MM.1S (cell line): ENCODE measurements around the gene SHISA9.

ENCODE experiments used
- DNase-seq: peaks from one replicate; pipeline ENCODE4 v3.0.0-alpha.2; 2015
- H2AFZ ChIP-seq: fragments of 300-600 bp; sonication (generic); 2 replicates; pipeline ENCODE4 v1.6.0; 2016; ENCODE audit warnings: antibody characterized with exemption, low read length
- H3F3A ChIP-seq: fragments of 300-600 bp; sonication (generic); 2 replicates; pipeline ENCODE4 v1.6.1; 2016; ENCODE audit warnings: mild to moderate bottlenecking, antibody characterized with exemption, low read length, moderate library complexity, mixed read lengths; ENCODE audit not compliant: insufficient read depth
- H3K27ac ChIP-seq: fragments of 300-600 bp; sonication (generic); 2 replicates; pipeline ENCODE4 v1.5.1; 2016; ENCODE audit warnings: mild to moderate bottlenecking, low read length
- H3K27me3 ChIP-seq: fragments of 300-600 bp; sonication (generic); replicated peaks from 2 replicates; pipeline ENCODE4 v1.6.0; 2016; ENCODE audit warnings: low read length; ENCODE audit not compliant: insufficient read depth
- H3K36me3 ChIP-seq: fragments of 300-600 bp; sonication (generic); replicated peaks from 2 replicates; pipeline ENCODE4 v1.6.1; 2016; ENCODE audit warnings: mild to moderate bottlenecking, low read length, mixed read lengths; ENCODE audit not compliant: insufficient read depth
- H3K4me1 ChIP-seq: fragments of 300-600 bp; sonication (generic); 2 replicates; pipeline ENCODE4 v1.6.1; 2016; ENCODE audit warnings: low read length, mixed read lengths
- H3K4me2 ChIP-seq: fragments of 300-600 bp; sonication (generic); 2 replicates; pipeline ENCODE4 v1.6.0; 2016; ENCODE audit warnings: low read depth, low read length
- H3K4me3 ChIP-seq: fragments of 300-600 bp; sonication (generic); 2 replicates; pipeline ENCODE4 v1.5.1; 2016; ENCODE audit warnings: low read length, mixed read lengths
- H3K79me2 ChIP-seq: fragments of 300-600 bp; sonication (generic); 2 replicates; pipeline ENCODE4 v1.6.1; 2016; ENCODE audit warnings: mixed run types, low read length, mixed read lengths
- H3K9ac ChIP-seq: fragments of 300-600 bp; sonication (generic); 2 replicates; pipeline ENCODE4 v1.6.1; 2016; ENCODE audit warnings: low read length, mixed read lengths
- H3K9me2 ChIP-seq: fragments of 300-600 bp; sonication (generic); replicated peaks from 2 replicates; pipeline ENCODE4 v1.6.1; 2016; ENCODE audit warnings: mild to moderate bottlenecking, low read length, mixed read lengths; ENCODE audit not compliant: insufficient read depth
- H3K9me3 ChIP-seq: fragments of 300-600 bp; sonication (generic); replicated peaks from 2 replicates; pipeline ENCODE4 v1.6.1; 2016; ENCODE audit warnings: mild to moderate bottlenecking, low read length, mixed read lengths; ENCODE audit not compliant: insufficient read depth
- H4K20me1 ChIP-seq: fragments of 300-600 bp; sonication (generic); 2 replicates; pipeline ENCODE4 v1.6.1; 2016; ENCODE audit warnings: mild to moderate bottlenecking, low read length, moderate library complexity, mixed read lengths; ENCODE audit not compliant: insufficient read depth
- CTCF ChIP-seq: fragments of 300-600 bp; sonication (generic); IDR thresholded peaks from 2 replicates; pipeline ENCODE4 v1.5.1; 2016; ENCODE audit warnings: antibody characterized with exemption, low read length, mixed read lengths
- EZH2 ChIP-seq: fragments of 300-600 bp; sonication (generic); optimal IDR thresholded peaks from 2 replicates; pipeline ENCODE3; 2017; ENCODE audit warnings: low read depth, mild to moderate bottlenecking, antibody characterized with exemption, low read length, mixed read lengths
- EZH2phosphoT487 ChIP-seq: fragments of 300-600 bp; sonication (generic); IDR thresholded peaks from 2 replicates; pipeline ENCODE4 v1.6.1; 2018; ENCODE audit warnings: antibody characterized with exemption, low read length

Gene SHISA9

DNA sequence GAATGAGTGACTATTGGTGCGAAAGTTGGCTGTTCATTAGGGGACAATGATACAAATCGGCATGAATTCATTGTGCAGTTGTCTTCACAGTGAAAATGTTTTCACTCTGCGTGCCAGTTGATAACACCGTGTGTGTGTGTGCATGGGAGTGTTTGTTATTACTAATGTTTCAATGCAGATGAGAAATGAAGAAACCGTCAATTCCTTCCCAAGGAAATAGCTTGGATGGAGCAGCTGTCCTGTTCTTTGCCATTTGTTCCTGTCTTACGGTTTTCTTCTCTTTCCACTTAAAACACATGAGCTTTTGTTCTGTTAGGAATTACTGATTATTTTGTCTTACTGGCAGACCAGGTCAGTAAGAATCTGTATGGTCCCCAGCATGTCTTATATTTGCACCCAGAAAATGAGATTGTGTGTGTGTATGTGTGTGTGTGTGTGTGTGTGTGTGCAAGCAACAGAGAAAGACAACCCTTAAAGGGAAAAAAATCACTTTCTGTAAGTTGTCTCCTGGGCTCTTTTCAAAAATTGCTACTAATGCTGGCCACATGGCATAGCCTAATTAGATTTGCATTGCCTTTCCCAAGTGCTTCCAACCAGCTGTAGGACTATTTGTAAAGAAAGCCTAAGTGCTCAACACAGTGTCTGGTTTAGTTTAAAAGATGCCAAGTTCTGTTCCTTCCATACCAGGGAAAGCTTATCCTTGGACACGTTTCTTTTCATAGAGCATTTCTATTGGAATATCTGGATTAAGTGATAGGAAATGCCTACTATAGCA lies 23.8 kb downstream of the SHISA9 start:
- Histone ChIP-seq H3K4me1 (no peaks in the 10 kb centered on the region), H4K20me1 (no peaks in the 10 kb centered on the region), H3K9me2 (no peaks in the 10 kb centered on the region), H3K79me2 (no peaks in the 10 kb centered on the region), H3K27me3 (no peaks in the 10 kb centered on the region), H3K27ac (no peak overlapping the region), H3K36me3 (no peaks in the 10 kb centered on the region), H3K4me3 (no peak overlapping the region), H3K4me2 (no peak overlapping the region), H3K9ac (no peak overlapping the region), H3K9me3 (no peaks in the 10 kb centered on the region), H2AFZ (no peak overlapping the region), H3F3A (no peaks in the 10 kb centered on the region)
- no peak for DNase-seq
- TF ChIP-seq EZH2 (no peak), EZH2phosphoT487 (no peak), CTCF (no peak)

DNA sequence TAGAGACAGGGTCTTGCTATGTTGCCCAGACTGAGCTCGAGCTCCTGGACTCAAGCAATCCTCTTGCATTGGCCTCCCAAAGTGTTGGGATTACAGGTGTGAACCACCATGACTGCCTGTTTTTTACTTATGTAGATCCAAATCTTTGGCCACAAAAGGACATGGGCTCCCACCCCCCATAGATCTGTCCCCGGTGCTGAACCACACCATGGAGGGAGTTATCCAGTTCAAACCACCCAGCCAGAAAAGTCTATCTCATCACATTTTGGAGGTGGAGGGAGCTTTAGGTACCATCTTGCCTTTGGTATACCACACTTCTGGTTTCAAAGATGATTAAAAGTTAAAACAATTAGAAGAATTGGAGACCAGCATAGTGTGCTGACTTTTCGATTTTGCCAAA lies 26.2 kb downstream of the SHISA9 start:
- no peak overlapping the region for H3K4me3 ChIP-seq
- no peaks in the 10 kb centered on the region for H3K79me2 ChIP-seq
- no peaks in the 10 kb centered on the region for H3K27me3 ChIP-seq
- H3K9ac ChIP-seq = no peak overlapping the region
- H3K9me2 ChIP-seq = no peaks in the 10 kb centered on the region
- H3K4me2 ChIP-seq = no peak overlapping the region
- no peaks in the 10 kb centered on the region for H4K20me1 ChIP-seq
- H3K36me3 ChIP-seq = no peaks in the 10 kb centered on the region
- no peak overlapping the region for H3K27ac ChIP-seq
- H3K9me3 ChIP-seq = no peaks in the 10 kb centered on the region
- H2AFZ ChIP-seq = no peak overlapping the region
- DNase-seq = no peak
- H3F3A ChIP-seq = no peaks in the 10 kb centered on the region
- TF ChIP-seq CTCF (no peak), EZH2phosphoT487 (no peak)
- no peaks in the 10 kb centered on the region for H3K4me1 ChIP-seq

DNA sequence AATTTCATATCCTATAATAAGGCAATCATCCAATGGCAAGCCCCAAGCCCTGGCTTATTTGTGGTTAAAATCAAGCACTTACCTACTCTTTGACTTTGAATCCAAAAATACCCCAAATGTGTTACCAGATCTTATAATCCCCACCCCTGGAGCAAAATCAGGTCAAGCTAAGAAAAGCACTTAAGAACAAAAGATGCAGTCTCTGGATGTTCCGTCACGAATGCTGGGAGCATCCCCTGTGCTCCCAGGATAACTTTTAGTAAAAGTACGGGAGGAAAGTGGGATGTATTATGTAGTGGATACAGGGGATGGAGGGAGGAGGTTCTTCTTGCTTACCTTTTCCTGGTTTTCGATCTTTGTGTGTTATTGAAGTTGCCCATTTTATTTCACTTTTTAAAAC lies 29.5 kb downstream of the SHISA9 start:
- no peaks in the 10 kb centered on the region for H3F3A ChIP-seq
- no peaks in the 10 kb centered on the region for H3K9me2 ChIP-seq
- H3K9ac ChIP-seq = no peak overlapping the region
- no peak for DNase-seq
- no peaks in the 10 kb centered on the region for H4K20me1 ChIP-seq
- H3K27me3 ChIP-seq = no peaks in the 10 kb centered on the region
- no peaks in the 10 kb centered on the region for H3K36me3 ChIP-seq
- no peaks in the 10 kb centered on the region for H3K4me1 ChIP-seq
- H3K79me2 ChIP-seq = no peaks in the 10 kb centered on the region
- H2AFZ ChIP-seq = no peak overlapping the region
- H3K27ac ChIP-seq = no peak overlapping the region
- no peaks in the 10 kb centered on the region for H3K9me3 ChIP-seq
- no peak for TF ChIP-seq CTCF
- TF ChIP-seq EZH2 = no peak
- TF ChIP-seq EZH2phosphoT487 = no peak
- H3K4me2 ChIP-seq = no peak overlapping the region
- no peak overlapping the region for H3K4me3 ChIP-seq
